Measurements from ENCODE around the gene SLC4A4. TPM values are rescaled to one million over a fixed set of nuclear protein-coding genes. Genes with fewer than 3 reads are reported as not detected.

SLC4A4 gene
- total RNA-seq, 1 donor from 2014 or later, result 3.2 TPM

- Histone ChIP-seq H3K4me3 (no peak overlapping the region), H3K36me3 (no peaks in the 10 kb centered on the region), H3K27ac (no peak overlapping the region), H3K27me3 (no peaks in the 10 kb centered on the region), H3K9me3 (no peaks in the 10 kb centered on the region), H3K4me1 (no peaks in the 10 kb centered on the region)
- TF ChIP-seq POLR2AphosphoS5 (IDR thresholded peaks at IDR 0.05; ENCODE audit: insufficient read depth in 1 of 2, low read depth in 1 of 2) (no peak), POLR2A (IDR thresholded peaks at IDR 0.05) (no peak)
- TF ChIP-seq, protein P1, sequence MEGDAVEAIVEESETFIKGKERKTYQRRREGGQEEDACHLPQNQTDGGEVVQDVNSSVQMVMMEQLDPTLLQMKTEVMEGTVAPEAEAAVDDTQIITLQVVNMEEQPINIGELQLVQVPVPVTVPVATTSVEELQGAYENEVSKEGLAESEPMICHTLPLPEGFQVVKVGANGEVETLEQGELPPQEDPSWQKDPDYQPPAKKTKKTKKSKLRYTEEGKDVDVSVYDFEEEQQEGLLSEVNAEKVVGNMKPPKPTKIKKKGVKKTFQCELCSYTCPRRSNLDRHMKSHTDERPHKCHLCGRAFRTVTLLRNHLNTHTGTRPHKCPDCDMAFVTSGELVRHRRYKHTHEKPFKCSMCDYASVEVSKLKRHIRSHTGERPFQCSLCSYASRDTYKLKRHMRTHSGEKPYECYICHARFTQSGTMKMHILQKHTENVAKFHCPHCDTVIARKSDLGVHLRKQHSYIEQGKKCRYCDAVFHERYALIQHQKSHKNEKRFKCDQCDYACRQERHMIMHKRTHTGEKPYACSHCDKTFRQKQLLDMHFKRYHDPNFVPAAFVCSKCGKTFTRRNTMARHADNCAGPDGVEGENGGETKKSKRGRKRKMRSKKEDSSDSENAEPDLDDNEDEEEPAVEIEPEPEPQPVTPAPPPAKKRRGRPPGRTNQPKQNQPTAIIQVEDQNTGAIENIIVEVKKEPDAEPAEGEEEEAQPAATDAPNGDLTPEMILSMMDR (IDR thresholded peaks at IDR 0.05), result no peak
- intact Hi-C loops (cut with DNase I), result no loop called here
- DNase-seq (ENCODE audit: extremely low spot score in 2 of 2), result no peak
Observed at GRCh38 chr4:71587995-71588394, 249.2 kb downstream of the SLC4A4 start.

- TF ChIP-seq POLR2AphosphoS5 (IDR thresholded peaks at IDR 0.05; ENCODE audit: insufficient read depth in 1 of 2, low read depth in 1 of 2) (no peak), POLR2A (IDR thresholded peaks at IDR 0.05) (no peak)
- TF ChIP-seq, protein P1 (IDR thresholded peaks at IDR 0.05), result no peak
- no peaks in the 10 kb centered on the region for H3K27me3 ChIP-seq
- no peaks in the 10 kb centered on the region for H3K4me1 ChIP-seq
- no peaks in the 10 kb centered on the region for H3K9me3 ChIP-seq
- no peak overlapping the region for H3K27ac ChIP-seq
- no peak for DNase-seq (ENCODE audit: extremely low spot score in 2 of 2)
- H3K4me3 ChIP-seq, result no peak overlapping the region
- intact Hi-C loops (cut with DNase I), result no loop called here
- H3K36me3 ChIP-seq, result no peaks in the 10 kb centered on the region
Observed at GRCh38 chr4:71592793-71593192, 254.0 kb downstream of the SLC4A4 start.

DNA sequence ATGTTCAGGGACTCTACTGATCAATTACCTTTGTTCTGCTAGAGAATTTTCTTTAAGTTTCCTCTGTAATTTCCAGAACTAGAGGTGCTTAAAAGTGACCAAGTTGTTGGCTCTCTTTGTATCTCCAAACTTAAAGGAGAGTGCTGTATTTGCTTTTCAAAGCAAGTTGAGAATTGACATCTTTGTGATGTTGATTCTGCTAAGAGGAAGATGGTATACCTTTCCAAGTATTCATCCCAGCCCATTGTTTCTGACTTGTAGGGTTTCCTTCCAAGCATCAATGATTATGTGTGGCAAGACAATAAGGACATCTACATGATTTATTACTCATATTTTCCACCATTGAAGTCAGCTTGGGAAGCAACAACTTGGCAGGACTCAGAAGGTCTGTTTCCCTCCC, 254.5 kb downstream of the SLC4A4 start:
- no peaks in the 10 kb centered on the region for H3K4me1 ChIP-seq
- H3K27me3 ChIP-seq, result no peaks in the 10 kb centered on the region
- H3K27ac ChIP-seq, result no peak overlapping the region
- DNase-seq (ENCODE audit: extremely low spot score in 2 of 2), result no peak
- no peak overlapping the region for H3K4me3 ChIP-seq
- no peak for TF ChIP-seq POLR2A (IDR thresholded peaks at IDR 0.05)
- TF ChIP-seq, protein P1 (IDR thresholded peaks at IDR 0.05), result no peak
- TF ChIP-seq POLR2AphosphoS5 (IDR thresholded peaks at IDR 0.05; ENCODE audit: insufficient read depth in 1 of 2, low read depth in 1 of 2), result no peak
- intact Hi-C loops (cut with DNase I), result no loop called here
- no peaks in the 10 kb centered on the region for H3K9me3 ChIP-seq
- H3K36me3 ChIP-seq, result no peaks in the 10 kb centered on the region

DNA sequence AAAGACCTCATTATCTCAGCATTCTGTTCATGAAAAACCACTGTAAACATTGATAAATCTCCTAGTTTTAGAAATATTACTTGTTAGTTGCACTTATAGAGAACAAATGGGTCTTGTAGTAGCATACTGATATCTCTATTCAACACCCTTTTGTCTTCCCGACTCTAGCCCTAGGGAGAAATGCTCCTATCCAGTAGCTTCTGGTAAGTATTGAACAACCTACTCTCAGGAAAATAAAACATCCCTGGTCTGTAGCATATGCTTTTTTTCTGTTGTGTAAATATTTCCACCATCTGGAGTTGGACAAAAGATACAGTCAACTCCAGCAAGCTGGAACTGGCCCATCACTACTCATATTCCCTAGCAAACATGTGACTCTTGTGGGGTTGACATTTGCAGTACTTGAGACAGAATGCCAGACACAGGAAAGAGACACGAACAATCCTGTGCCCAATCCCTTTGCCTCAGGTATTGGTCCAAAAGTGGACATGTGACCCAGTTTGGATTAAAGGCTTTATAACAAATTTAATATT, 256.8 kb downstream of the SLC4A4 start:
- Histone ChIP-seq H3K4me1 (no peaks in the 10 kb centered on the region), H3K9me3 (no peaks in the 10 kb centered on the region), H3K4me3 (no peak overlapping the region), H3K36me3 (no peaks in the 10 kb centered on the region), H3K27me3 (no peaks in the 10 kb centered on the region), H3K27ac (no peak overlapping the region)
- TF ChIP-seq POLR2AphosphoS5 (IDR thresholded peaks at IDR 0.05; ENCODE audit: insufficient read depth in 1 of 2, low read depth in 1 of 2) (no peak), POLR2A (IDR thresholded peaks at IDR 0.05) (no peak)
- TF ChIP-seq, protein P1 (IDR thresholded peaks at IDR 0.05), result no peak
- DNase-seq (ENCODE audit: extremely low spot score in 2 of 2), result no peak
- intact Hi-C loops (cut with DNase I), result no loop called here

- TF ChIP-seq POLR2AphosphoS5 (IDR thresholded peaks at IDR 0.05; ENCODE audit: insufficient read depth in 1 of 2, low read depth in 1 of 2), result no peak
- TF ChIP-seq, protein P1 (IDR thresholded peaks at IDR 0.05), result no peak
- TF ChIP-seq POLR2A (IDR thresholded peaks at IDR 0.05), result no peak
- Histone ChIP-seq H3K4me3 (no peak overlapping the region), H3K27me3 (no peaks in the 10 kb centered on the region), H3K36me3 (no peaks in the 10 kb centered on the region), H3K9me3 (no peaks in the 10 kb centered on the region), H3K4me1 (no peaks in the 10 kb centered on the region), H3K27ac (no peak overlapping the region)
- intact Hi-C loops (cut with DNase I), result no loop called here
- no peak for DNase-seq (ENCODE audit: extremely low spot score in 2 of 2)
Observed at GRCh38 chr4:71599578-71599977, 260.8 kb downstream of the SLC4A4 start.

Data from vagina (tissue), 2 donors.